Measurements from ENCODE around the gene LAMC1. TPM values are rescaled to one million over a fixed set of nuclear protein-coding genes. Genes with fewer than 3 reads are reported as not detected.

Gene LAMC1
- total RNA-seq = 13.2 TPM

DNA sequence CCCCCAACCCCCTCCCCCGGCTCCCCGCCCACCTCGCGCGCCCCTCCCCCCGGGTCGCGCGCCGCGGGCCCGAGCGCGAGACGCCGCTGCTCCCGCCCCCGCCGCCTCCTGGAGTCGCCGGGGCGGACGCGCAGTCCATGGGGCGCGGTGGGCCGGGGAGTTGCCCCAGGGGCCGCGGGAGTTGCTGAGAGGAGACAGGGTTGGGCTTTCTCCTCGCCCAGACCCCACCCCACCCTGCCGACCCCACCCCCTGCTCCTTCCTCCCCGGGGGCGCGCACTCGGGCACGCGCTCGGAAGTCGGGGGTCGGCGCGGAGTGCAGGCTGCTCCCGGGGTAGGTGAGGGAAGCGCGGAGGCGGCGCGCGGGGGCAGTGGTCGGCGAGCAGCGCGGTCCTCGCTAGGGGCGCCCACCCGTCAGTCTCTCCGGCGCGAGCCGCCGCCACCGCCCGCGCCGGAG lies at the start of gene LAMC1:
TSS of gene LAMC1 (plus strand) at position 275 of the 455 bp plus-strand sequence. CDS start 297 bp downstream, outside the sequence.
- peak in 2 of 3 donors; percentile 54 to 65 for DNase-seq (ENCODE audit: low read depth in 2 of 3, low spot score in 2 of 3)

DNA sequence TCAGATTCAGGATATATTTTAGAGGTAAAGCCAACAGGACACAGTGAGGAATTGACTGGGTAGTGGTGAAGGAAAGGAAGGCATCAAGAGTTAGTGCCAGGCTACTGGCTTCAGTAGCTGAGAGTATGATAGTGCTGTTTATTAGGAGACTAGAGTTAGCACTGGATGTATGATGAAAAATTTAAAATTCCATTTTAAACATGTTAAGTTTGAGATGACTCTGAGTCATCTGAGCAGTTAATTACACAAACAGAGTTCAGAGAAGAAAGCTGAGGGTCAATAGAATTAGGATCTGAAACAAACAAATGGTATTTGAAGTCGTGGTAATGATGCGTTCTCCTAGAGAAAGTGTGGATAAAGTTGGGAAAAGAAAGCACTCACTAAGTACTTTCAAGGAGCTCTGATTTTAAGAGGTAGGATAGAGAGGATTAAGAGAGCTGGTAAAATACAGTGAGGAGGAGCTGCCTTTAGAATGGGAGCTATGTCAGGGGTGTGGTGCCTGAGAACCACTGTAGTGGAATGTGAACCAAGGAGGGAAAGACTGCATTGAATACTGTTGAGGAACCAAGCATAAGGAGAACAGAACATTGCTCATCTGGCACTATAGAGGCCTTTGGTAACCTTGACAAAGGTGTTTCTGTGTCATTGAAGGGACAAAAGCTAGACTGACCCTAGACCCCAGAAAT lies 48.6 kb upstream of the LAMC1 start:
- DNase-seq (ENCODE audit: low read depth in 2 of 3, low spot score in 2 of 3) = no peak

DNA sequence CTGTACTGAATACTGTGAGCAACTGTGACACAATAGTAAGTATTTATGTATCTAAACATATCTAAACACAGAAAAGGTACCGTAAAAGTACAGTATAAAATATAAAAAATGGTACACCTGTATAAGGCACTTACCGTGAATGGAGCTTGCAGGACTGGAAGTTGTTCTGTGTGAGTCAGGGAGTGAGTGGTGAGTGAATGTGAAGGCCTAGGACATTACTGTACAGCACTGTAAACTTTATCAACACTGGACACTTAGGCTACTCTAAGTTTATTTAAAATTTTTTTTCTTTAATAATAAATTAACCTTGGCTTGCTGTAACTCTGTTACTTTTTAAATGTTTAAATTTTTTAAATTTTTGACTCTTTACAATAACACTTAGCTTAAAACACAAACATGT lies 45.7 kb upstream of the LAMC1 start:
- no peak for DNase-seq (ENCODE audit: low read depth in 2 of 3, low spot score in 2 of 3)

DNA sequence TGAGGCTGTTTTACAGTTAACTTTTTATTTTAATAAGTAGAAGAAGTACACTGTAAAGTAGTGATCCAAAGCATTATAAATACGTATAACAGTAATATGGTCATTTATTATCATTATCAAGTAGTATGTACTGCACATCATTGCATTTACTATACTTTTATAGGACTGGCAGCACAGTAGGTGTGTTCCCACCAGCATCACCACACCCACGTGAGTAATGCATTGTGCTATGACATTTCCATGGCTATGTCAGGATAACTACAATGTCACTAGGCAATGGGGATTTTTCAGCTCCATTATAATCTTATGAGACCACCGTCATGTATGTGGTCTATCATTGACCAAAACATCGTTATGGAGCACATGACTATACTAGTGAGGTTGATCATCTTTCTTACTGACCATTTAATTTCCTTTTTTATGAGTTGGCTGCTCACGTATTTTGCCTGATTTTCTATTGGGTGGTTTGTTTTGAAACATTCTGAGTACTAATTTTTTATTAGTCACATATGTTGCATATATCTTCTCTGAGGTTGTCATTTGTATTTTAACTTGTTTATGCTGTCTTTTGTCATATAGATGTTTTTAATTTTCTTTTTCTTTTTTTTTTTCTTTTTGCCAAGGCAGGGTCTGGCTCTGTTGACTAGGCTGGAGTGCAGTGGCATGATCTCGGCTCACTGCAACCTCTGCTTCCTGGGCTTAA lies 44.9 kb upstream of the LAMC1 start:
- no peak for DNase-seq (ENCODE audit: low read depth in 2 of 3, low spot score in 2 of 3)

DNA sequence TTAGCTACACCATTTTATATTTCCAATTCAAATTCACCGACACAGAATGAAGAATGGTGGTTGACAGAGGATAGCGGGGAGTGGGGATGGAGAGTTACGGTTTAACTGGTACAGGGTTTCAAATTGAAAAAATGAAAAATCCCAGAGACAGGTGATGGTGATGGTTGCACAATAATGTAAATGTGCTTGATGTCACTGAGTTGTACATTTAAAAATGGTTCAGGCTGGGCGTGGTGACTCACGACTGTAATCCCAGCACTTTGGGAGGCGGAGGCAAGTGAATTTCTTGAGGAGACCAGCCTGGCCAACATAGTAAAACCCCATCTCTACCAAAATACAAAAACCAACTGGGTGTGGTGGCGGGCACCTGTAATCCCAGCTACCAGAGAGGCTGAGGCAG lies 39.1 kb upstream of the LAMC1 start:
- no peak for DNase-seq (ENCODE audit: low read depth in 2 of 3, low spot score in 2 of 3)

DNA sequence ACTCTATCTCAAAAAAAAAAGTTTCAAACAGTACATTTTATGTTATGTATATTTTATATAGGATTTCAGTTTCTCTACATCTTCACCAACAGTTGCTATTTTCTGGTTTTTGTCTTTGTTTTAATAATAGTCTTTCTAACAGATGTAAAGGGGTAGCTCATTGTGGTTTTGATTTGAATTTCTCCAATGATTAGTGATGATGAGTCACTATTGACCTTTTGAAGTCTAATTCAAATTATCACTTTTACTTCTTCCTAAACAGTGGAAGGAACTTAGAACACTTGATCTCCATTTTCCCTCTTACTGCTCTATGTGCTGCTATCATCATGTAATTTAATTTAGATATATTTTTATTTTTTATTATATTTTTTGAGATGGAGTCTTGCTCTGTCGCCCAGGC lies 38.6 kb upstream of the LAMC1 start:
- DNase-seq (ENCODE audit: low read depth in 2 of 3, low spot score in 2 of 3) = no peak

DNA sequence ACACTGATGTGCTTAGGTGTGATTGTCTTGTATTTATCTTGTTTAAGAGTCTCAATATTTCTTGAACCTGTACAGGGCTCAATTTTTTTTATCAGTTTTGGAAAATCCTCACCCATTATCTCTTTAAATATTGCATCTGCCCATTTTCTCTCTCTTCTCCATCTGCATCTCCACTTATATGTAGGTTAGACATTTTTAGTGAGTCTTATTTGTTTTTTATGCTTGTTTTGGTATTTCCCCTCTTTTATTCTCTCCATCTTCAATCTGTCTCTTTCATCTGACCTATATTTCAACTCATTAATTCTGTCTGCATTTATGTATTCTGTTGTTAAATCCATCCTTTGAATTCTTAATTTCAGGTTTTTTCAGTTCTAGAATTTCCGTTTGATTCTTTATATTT lies 37.3 kb upstream of the LAMC1 start:
- DNase-seq (ENCODE audit: low read depth in 2 of 3, low spot score in 2 of 3) = no peak

DNA sequence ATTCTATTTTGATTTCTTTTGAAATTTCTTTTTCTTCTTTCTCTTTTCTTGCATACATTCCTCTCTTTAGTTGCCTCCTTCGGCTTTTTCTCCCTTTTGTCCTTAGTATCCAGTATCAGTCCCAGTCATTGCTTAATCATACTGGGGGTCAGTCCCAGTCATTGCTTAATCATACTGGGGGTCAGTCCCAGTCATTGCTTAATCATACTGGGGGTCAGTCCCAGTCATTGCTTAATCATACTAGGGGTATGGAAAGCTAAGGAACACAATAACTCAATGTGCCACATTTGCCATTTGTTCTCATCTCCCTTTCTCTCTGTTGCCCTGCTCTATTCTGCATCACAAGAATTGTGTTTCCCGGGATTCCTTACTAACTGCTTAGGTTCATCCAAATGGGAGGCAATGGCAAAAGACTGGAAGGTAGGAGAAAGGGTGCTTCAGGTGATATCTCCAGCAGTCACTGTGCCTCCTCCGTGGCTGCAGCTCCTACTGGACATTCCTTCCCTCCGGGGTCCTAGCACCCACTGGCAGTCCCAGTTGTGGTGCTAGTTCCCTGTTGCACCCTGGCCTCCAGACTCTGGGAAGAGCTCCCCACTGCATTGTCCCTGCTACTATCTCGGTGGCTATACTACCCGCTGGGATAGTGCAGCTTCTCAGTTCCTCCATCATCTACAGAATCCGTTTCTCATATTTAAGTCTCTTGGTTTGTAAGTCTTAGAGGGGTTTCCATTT lies 32.6 kb upstream of the LAMC1 start:
- DNase-seq (ENCODE audit: low read depth in 2 of 3, low spot score in 2 of 3) = no peak

DNA sequence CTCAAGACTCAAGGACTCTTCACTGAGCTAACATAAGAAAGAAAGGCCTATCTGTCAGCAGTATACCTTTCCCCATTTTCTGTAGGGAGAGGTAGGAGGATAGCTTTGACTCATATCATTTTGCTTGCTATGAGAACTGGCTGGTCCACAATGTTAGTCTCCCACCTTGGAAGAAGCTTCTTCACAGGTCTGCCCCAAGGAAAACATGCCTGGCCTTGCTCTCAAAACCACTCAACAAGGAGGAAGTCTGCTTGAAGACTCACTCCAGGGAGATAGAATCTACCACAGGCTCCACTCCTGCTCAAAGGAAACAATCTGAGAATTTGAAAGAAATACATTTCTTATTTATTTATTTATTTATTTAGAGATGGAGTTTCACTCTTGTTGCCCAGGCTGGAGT lies 29.5 kb upstream of the LAMC1 start:
- no peak for DNase-seq (ENCODE audit: low read depth in 2 of 3, low spot score in 2 of 3)

DNA sequence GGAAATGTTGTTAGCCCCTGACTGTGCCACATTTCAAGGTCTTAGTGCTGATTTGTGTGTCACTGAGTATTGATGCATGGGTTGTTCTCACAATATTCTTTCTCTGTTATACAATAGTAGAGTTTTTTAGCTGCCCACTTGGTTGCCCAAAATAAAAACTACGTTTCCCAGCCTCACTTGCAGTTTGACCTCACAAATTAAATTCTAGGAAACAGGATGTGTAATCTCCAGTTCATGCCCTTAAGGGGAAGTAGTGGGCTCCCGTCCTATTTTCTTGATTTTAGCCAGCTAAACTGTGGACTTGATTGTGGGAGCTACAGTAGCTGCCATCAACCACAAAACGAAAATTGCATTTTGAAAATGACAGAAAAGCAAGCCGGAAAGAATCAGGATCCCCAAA lies 27.3 kb upstream of the LAMC1 start:
- peak in 1 of 3 donors; percentile 3 for DNase-seq (ENCODE audit: low read depth in 2 of 3, low spot score in 2 of 3)

DNA sequence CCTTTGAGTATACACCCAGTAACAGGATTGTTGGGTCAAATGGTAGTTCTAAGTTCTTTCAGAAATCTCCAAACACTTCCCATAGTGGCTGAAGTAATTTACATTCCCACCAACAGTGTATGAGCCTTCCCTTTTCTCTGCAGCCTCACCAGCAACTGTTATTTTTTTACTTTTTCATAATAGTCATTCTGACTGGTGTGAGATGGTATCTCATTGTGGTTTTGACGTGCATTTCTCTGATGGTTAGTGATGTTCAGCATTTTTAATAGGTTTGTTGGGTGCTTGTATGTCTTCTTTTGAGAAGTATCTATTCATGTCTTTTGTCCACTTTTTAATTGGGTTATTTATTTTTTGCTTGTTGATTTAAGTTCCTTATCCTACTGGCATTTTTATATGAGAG lies 26.4 kb upstream of the LAMC1 start:
- no peak for DNase-seq (ENCODE audit: low read depth in 2 of 3, low spot score in 2 of 3)

DNA sequence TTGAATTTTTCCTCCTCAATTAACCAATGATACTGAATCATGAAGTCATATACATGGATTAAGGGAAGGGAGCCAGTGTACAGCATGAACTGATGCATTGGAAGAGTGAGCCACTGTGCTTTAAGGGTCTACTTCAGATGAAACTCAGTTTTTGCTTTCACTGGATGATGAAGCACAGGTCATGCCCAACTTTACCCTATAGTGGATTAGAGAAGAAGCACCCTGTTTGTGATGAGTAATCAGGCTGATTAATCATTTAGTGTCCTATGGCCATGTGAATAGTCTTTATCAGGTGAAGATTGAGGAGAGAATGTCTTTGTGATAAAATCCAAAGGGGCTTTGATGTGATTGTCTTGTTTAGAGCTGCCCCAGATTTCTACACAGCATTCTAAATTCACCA lies 24.7 kb upstream of the LAMC1 start:
- DNase-seq (ENCODE audit: low read depth in 2 of 3, low spot score in 2 of 3) = no peak

DNA sequence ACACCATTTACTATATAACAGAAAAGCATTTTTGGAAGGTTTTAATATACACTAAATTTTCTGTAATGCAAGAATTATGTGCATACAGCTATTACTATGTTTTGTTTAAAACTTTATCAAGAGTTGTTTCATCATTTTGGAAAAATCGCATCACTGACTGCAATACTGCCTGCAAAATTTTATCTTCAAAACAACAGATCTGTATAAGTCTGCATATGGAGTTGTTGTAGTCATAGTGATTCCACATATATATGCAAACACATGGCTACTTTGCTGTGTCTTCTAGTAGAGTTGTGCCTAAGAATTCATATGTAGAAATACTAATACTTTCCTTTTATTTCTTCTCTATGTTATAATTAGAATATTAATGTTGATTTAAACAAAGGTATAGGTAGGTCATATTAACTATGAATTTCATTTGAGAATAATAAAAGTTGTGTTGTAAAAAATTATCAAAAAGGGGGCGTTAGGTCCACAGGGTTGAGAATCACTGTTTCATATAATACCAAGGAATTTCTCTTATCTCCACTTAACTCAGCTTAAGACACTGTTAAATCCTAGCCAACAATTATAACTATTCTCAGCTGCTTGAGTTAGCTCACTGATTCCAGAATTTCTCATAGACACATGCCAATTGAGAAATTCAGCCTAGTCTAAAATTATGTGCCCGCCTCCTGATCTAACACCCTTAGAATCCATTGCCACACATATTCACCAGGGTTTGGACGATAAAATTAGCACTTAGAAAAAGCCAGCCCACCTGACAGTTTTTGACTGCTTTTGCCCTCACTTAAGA lies 22.9 kb upstream of the LAMC1 start:
- DNase-seq (ENCODE audit: low read depth in 2 of 3, low spot score in 2 of 3) = no peak

DNA sequence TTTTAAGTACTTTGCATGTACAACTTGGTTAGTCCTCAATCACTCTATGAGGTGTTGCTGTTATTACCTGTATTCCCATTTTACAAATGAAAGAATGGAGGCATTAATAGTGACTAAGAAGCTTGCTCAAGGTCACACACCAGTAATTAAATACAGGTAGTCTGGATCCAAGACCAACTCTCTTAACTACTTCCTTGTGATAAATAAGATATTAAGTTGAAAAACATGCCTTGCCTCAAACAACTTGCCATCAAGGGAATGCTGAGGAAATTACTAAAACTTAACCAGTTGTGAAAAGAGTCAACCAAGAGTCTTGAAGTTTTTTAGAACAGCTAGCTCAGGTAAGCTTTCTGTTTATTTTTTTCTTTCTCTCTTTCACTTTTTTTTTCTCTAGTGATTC lies 21.0 kb upstream of the LAMC1 start:
- DNase-seq (ENCODE audit: low read depth in 2 of 3, low spot score in 2 of 3) = no peak

DNA sequence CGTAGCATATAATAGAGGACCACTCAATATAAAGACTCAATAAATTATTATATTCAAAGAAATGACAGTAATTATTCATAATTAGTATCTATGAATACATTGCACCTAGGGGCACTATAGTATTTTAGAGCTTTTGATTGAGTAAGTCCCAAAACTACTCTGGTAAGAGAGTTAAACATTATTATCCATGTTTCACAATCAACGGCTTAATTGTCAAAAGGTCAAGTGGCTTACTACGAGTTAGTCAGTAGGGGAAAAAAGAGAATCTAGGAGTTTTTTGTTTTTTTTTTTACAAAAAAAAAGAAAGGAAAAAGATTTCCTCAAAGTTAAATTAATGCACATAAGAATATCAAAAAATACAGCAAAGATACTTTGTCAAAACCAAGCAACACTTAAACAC lies 20.4 kb upstream of the LAMC1 start:
- DNase-seq (ENCODE audit: low read depth in 2 of 3, low spot score in 2 of 3) = no peak

DNA sequence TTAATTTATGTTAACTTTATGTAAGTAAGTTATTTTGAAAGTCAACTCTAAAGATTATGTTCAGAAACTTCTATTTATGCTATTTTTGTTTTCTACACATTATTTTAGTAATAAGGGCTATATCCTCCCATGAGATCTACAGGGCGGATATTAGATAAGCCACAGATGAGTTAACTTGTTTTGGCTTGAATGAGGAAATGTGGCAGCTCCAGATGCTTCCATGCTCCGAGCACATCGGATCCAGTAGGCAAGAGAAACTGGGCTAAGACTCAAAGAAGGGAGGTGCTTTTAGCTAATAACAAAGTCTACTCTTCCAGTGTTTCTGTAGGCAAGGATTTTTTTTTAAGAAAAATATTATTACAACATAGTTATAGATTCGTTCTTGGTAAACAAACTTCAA lies 20.0 kb upstream of the LAMC1 start:
- DNase-seq (ENCODE audit: low read depth in 2 of 3, low spot score in 2 of 3) = no peak

DNA sequence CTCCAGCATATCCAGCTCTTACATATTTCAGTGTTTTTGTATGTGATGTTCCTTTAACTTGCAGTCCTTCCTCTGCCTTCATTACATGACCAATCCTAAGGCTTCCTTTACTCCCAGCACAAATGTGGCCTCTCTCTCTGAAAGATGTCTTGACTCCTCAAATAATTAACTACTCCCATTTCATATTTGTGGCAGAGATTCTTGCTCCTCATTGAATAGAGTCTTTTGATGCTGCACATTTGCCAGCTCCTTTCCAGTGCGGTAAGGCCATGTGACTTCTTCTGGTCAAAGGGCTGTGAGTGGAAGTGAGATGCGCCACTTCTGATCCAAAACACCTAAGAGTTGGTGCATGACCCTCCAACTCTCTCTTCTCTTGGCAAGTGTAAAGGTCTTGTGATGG lies 19.1 kb upstream of the LAMC1 start:
- DNase-seq (ENCODE audit: low read depth in 2 of 3, low spot score in 2 of 3) = no peak

DNA sequence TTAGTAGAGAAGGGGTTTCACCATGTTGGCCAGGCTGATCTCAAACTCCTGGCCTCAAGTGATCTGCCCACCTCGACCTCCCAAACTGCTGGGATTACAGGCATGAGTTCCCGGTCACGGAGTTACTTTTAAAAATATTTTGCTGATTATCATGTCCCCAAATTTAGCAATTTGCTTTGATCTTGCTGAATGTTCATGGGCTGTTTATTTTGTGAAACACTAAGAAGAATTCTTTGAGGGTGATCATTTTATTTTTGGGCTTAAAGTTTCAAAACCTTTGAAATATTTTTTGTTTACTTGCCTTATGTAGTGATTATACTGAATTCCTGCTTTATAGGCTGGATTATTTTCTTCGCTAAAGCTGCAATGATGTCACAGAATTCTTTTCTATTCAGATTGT lies 11.4 kb upstream of the LAMC1 start:
- DNase-seq (ENCODE audit: low read depth in 2 of 3, low spot score in 2 of 3) = no peak

DNA sequence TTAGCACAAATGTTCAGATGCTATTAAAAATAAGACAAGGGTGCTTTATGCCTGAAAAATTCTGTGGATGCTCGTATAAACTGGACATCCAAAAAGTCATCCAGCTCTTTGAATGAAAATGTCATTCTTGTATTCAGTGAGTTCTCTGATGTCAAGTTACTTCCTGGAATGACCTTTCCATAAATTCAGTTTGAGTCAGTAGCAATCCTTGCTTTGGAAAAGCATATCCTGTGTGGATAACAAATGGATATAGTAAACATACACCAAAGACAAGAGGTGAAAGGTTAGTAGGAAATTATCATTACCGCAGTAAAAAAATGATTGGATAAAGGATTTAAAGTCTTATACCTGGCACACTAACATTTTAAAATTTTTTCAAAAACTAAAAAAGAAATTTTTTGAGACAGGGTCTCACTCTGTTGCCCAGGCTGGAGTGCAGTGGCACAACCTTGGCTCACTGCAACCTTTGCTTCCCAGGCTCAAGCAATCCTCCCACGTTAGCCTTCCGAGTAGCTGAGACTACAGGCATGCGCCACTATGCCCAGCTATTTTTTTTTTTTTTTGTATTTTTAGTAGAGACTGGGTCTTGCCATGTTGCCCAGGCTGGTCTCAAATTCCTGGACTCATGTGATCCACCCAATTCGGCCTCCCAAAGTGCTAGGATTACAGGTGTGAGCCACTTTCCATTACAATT lies 10.8 kb upstream of the LAMC1 start:
- DNase-seq (ENCODE audit: low read depth in 2 of 3, low spot score in 2 of 3) = no peak

DNA sequence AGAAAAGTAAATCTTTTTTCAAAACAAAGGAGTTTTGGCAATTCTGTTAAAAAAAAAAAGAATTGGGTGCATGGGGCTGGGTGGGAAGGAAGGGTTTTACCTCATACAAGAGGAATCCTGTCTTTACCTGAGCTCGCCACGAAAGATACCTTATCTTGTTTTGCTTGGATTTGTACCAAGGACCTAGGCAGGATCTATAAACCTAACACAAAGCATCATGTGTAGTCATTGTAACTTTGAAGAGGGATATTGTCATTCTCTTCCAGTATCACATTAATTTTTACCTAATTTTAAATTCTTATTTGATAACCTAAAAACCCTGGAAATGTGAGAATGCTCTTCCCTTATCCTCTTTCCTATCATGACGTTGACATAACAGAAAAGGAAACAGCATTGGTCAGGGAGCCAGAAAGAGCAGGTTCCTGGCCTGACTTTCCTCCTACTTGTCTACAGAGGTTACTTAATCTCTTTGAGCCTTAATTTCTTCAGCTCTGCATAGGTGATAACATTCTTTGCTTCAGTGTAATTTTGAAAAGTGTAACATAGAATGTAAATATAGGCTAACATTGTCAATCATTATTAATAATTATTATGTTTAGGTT lies 4.0 kb upstream of the LAMC1 start:
- no peak for DNase-seq (ENCODE audit: low read depth in 2 of 3, low spot score in 2 of 3)
